T follicular helper cell (primary cell): ENCODE results near the gene MPC2.

Source experiments
- DNase-seq: peaks from one replicate; pipeline ENCODE4 v3.0.0-alpha.2; 2020; ENCODE audit warnings: low read depth
- total RNA-seq, 2 experiments: gene quantifications; one replicate each; lab custom pipeline; 2026; lab: John Stamatoyannopoulos, UW

Gene MPC2
- 24.8 to 34.1 reads per million in 2 experiments for total RNA-seq

- DNase-seq, result peak; percentile 53
Measured at GRCh38 chr1:167936930-167937708, at the start of gene MPC2. MPC2 (minus strand) TSS chr1:167937072; CDS start chr1:167935841, 1,231 bp downstream.

GRCh38 chr1:167984886-167985489 lies 48.1 kb upstream of the MPC2 start:
- DNase-seq, result no peak

- DNase-seq, result no peak
Measured at GRCh38 chr1:167983797-167984420, 47.0 kb upstream of the MPC2 start.

- DNase-seq, result no peak
Measured at GRCh38 chr1:167981933-167982332, 45.1 kb upstream of the MPC2 start.

GRCh38 chr1:167977245-167977644 lies 40.4 kb upstream of the MPC2 start:
- no peak for DNase-seq

- DNase-seq, result no peak
Measured at GRCh38 chr1:167974698-167975097, 37.8 kb upstream of the MPC2 start.

GRCh38 chr1:167973832-167974231 lies 37.0 kb upstream of the MPC2 start:
- no peak for DNase-seq

- no peak for DNase-seq
Measured at GRCh38 chr1:167968569-167968968, 31.7 kb upstream of the MPC2 start.

- DNase-seq, result no peak
Measured at GRCh38 chr1:167966050-167966449, 29.2 kb upstream of the MPC2 start.

- no peak for DNase-seq
Measured at GRCh38 chr1:167964646-167965045, 27.8 kb upstream of the MPC2 start.

GRCh38 chr1:167957710-167958109 lies 20.8 kb upstream of the MPC2 start:
- DNase-seq, result no peak

- no peak for DNase-seq
Measured at GRCh38 chr1:167955915-167956314, 19.0 kb upstream of the MPC2 start.

GRCh38 chr1:167950569-167950968 lies 13.7 kb upstream of the MPC2 start:
- no peak for DNase-seq

- no peak for DNase-seq
Measured at GRCh38 chr1:167949785-167950184, 12.9 kb upstream of the MPC2 start.

GRCh38 chr1:167947733-167948132 lies 10.9 kb upstream of the MPC2 start:
- DNase-seq, result no peak

GRCh38 chr1:167943541-167943940 lies 6.7 kb upstream of the MPC2 start:
- DNase-seq, result no peak

- no peak for DNase-seq
Measured at GRCh38 chr1:167940264-167940663, 3.4 kb upstream of the MPC2 start.

GRCh38 chr1:167938080-167938636 lies 1.3 kb upstream of the MPC2 start:
- no peak for DNase-seq

GRCh38 chr1:167937709-167938010 lies 788 bp upstream of the MPC2 start:
- no peak for DNase-seq

- DNase-seq, result peak; percentile 97
Measured at GRCh38 chr1:167936068-167936929, 573 bp downstream of the MPC2 start, which contains the start of gene DCAF6. DCAF6 (plus strand) TSS chr1:167936683; CDS start chr1:167936912, 229 bp downstream.

GRCh38 chr1:167935216-167936067 lies 1.4 kb downstream of the MPC2 start:
- DNase-seq, result peak; percentile 3
